ENCODE results near the gene PTDSS2. TPM values are rescaled to one million over a fixed set of nuclear protein-coding genes. Genes with fewer than 3 reads are reported as not detected.

The PTDSS2 gene
- total RNA-seq, 1 donor from 2014 or later: 32.9 TPM

DNA sequence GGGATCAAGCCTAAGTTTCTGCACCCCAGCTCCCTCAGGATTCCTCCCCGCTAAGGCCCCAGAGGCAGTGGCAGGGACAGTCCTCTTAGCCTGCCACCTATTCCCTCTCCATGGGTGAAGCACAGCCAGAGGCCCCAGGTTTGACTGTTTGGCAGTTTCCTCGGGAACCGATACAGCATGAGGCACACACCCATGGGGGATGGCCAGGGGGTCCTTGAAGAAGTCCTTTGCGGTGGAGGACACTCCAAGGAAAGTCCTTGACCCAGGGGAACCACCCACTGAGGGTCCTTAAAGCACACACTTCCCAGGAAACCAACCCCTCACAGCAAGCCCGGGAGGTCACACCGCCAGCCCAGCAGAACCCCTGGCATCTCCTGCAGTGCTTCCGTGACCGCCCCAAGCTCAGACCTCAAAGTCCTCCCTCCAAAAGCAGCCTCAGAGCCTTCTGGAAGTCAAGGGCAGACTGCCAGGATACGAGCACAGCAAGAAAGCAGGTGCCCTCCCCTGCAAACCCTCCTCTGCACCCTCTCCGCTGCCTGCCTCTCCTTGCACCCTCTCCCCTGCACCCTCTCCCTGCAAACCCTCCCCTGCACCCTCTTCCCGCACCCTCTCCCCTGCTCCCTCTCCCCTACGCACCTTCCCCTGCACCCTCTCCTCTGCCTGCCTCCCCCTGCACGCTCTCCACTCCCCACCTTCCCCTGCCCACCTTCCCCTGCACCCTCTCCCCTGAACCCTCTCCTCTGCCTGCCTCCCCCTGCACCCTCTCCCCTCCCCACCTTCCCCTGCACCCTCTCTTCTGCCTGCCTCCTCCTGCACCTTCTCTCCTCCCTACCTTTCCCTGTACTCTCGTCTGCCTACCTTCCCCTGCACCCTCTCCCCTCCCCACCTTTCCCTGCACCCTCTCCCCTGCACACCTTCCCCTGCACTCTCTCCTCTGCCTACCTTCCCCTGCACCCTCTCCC is 36.7 kb upstream of the PTDSS2 start:
- intact Hi-C loops (cut with DNase I): no loop called here
- Histone ChIP-seq H3K36me3 (no peaks in the 10 kb centered on the region), H3K9me3 (no peaks in the 10 kb centered on the region), H3K27me3 (ENCODE audit: low read depth) (no peaks in the 10 kb centered on the region), H3K4me3 (peak overlapping the region; percentile 27), H3K27ac (no peak overlapping the region), H3K4me1 (peaks cover 38% of the 10 kb centered on the region)
- DNase-seq (peak; percentile 46), ATAC-seq (no peak)
- TF ChIP-seq, protein P1, sequence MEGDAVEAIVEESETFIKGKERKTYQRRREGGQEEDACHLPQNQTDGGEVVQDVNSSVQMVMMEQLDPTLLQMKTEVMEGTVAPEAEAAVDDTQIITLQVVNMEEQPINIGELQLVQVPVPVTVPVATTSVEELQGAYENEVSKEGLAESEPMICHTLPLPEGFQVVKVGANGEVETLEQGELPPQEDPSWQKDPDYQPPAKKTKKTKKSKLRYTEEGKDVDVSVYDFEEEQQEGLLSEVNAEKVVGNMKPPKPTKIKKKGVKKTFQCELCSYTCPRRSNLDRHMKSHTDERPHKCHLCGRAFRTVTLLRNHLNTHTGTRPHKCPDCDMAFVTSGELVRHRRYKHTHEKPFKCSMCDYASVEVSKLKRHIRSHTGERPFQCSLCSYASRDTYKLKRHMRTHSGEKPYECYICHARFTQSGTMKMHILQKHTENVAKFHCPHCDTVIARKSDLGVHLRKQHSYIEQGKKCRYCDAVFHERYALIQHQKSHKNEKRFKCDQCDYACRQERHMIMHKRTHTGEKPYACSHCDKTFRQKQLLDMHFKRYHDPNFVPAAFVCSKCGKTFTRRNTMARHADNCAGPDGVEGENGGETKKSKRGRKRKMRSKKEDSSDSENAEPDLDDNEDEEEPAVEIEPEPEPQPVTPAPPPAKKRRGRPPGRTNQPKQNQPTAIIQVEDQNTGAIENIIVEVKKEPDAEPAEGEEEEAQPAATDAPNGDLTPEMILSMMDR (IDR thresholded peaks at IDR 0.05): no peak

DNA sequence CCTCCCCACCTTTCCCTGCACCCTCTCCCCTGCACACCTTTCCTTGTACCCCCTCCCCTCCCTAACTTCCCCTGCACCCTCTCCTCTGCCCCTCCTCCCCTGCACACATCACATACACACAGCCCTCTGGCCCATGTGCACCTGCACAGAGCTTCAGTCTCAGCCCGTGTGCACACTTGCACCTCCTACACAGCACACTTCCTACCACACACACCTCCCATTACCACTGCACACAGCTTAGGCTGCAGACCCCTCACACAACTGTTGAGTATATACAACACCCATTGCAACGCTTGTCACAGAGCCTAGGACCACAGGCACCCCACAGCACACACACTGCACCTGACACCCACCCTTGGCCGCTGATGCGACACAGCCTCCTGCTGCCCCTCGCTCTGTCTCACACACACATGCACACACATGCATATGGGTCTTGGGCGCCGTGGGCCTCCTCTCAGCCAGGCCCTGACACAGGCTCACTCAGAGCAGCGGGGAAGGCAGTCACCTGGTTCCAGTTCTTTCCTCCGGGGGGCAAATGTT is 35.7 kb upstream of the PTDSS2 start:
- Histone ChIP-seq H3K36me3 (no peaks in the 10 kb centered on the region), H3K4me3 (peak overlapping the region; percentile 60), H3K27me3 (ENCODE audit: low read depth) (no peaks in the 10 kb centered on the region), H3K4me1 (peaks cover 38% of the 10 kb centered on the region), H3K27ac (peak overlapping the region; percentile 76), H3K9me3 (no peaks in the 10 kb centered on the region)
- ATAC-seq (no peak), DNase-seq (no peak)
- intact Hi-C loops (cut with DNase I): no loop called here
- TF ChIP-seq, protein P1 (IDR thresholded peaks at IDR 0.05): no peak

DNA sequence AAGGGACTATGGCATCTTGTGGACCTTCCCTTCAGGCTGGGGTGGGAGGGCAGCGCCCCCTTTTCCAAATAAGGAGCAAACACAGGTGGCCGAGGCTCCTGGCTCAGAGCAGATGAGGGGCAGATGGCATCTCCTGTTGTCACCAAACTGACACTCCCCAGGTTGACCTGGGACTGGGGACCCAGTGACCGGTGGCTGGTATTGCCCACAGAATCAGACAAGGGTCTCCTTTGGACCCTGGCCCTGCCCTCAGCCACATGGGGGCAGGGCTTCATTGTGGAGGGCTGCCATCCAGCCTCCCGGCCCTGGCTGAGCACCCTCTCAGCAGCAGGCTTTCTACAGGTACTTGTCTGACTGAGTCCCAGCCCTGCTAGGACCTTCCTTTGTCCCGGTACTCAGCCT is 34.4 kb upstream of the PTDSS2 start:
- no peak for ATAC-seq
- TF ChIP-seq, protein P1 (IDR thresholded peaks at IDR 0.05): no peak

DNA sequence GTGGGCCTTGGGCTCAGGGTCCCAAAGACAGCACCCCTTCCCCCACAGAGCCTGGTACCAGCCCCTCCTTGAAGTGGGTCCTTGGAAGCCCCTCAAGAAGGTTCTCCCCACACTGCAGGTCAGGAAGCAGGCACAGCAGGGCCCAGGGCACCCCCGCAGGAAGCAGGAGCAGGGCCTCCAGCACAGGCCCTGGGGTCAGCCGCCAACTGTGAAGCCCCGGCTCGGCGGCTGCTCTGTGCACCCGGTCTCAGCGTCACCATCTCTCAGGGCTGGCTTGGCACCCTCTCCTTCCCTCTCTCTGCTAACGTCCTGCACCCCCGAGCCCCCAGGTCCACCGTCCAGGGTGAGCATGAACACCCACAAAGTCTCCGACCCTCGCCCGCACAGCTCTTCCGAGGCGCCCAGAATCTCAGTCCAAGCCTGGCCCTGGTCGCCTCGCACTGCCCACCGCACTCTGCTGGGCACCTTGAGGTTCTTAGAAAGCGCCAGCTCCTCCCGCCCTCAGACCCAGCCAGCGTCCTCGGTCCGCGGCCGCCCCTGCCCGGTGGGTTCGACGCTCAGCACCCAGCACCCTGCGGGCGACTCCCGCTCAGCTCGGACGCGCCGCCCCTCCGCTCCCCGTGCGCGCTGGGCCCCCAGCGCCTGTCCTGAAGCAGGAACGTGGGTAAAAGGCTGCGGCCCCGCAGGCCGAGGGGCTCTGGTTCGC is 33.9 kb upstream of the PTDSS2 start:
- Histone ChIP-seq H3K4me3 (peak overlapping the region; percentile 74), H3K36me3 (no peaks in the 10 kb centered on the region), H3K27ac (peak overlapping the region; percentile 94), H3K27me3 (ENCODE audit: low read depth) (no peaks in the 10 kb centered on the region), H3K4me1 (peaks cover 38% of the 10 kb centered on the region), H3K9me3 (no peaks in the 10 kb centered on the region)
- peak; percentile 5 to 27 for ATAC-seq
- peak; percentile 49 for DNase-seq
- TF ChIP-seq, protein P1 (IDR thresholded peaks at IDR 0.05): no peak
- intact Hi-C loops (cut with DNase I): no loop called here

More for the DNA sequence above, 34.4 kb upstream of the PTDSS2 start:
- H3K4me1 ChIP-seq: peaks cover 38% of the 10 kb centered on the region
- peak overlapping the region; percentile 74 for H3K4me3 ChIP-seq
- no peaks in the 10 kb centered on the region for H3K27me3 ChIP-seq (ENCODE audit: low read depth)
- peak overlapping the region; percentile 94 for H3K27ac ChIP-seq
- H3K9me3 ChIP-seq: no peaks in the 10 kb centered on the region
- DNase-seq: peak; percentile 43
- intact Hi-C loops (cut with DNase I): no loop called here
- H3K36me3 ChIP-seq: no peaks in the 10 kb centered on the region

All from lower lobe of right lung (tissue), 2 donors.